HG03103 (cell line): ENCODE measurements around the gene AKAP1.
"Not testable (repeated sequence)": the region's sequence is repeated elsewhere in the genome, so short reads cannot be mapped to it uniquely, and the experiment has no call there.

Source experiments
- ATAC-seq: cut with Tn5 transposase; IDR thresholded peaks from one replicate; pipeline ENCODE4 v1.9.1; 2021; ENCODE audit warnings: low read depth; ENCODE audit not compliant: unreplicated experiment

The AKAP1 gene

DNA sequence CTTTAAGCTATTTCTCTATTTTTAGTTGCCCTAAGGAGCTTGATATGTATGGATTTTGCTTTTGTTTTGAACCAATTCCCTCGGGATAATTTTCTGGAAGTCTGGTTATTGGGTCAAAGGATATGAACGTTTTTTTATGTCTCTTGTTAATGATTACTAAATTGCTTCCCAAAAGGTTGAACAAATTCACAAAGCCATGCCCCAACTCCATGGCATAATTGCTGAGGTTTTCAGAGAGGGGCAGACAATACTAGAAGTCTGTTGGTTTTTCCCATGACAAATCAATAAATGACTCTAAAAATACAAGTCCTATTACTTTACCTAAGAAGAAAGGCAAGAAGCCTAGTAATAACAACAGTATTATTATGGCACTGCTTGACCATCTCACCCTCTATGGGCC, 11.4 kb upstream of the AKAP1 start:
- no peak for ATAC-seq

DNA sequence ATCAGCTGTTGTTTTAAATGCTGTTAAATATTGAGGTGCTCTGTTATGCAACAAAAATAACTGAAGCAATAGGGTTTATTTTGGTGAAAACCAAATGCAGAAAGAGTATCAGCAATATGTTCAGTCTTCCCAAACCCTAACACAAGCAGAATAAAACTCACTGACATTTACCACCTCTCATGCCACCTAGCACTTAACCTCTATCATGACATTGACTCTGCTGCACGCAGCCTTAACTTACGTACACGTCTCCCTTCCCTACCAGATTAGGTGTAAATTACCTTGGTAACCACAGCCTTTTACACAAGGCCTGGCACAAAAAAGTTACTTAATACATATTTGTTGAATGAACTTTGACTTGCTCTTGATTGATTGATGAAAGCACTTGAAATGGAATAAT, 9.9 kb upstream of the AKAP1 start:
- ATAC-seq: no peak

DNA sequence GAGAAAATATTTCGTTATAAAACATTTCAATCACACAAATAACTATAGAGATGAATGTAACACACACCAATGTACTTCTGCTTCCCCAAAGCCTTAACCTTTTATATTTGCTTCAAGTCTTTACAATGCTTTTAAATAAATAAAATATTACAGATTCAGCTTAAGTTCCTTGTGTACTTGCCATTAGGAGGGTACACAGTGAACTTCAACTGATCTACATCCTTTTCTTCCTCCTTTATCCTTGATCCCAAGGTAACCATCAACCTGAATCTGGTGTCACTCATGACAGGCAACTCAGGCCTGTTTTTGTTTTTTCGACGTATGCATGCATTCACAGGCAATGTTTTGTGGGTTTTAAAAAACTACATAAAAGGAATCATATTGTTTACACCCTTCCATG, 9.3 kb upstream of the AKAP1 start:
- ATAC-seq: no peak

DNA sequence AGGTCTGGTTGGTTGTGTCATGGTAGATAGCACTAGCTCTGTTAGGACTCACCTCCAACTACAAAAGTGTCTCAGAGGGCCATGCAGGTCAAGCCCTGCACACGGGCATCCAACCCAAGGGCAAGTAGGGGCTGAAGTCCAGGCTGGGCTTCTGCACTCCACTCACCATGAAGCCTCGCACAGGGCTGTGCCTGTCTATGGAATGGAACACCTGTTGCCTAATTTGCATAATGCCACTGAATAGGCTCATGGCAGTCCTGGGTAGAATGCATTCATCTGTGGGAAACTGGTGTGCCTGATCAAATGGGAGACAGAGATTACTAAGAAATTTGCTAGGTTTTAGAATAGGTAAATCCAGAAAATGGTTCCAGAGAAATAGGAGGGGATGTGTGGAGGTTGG, 8.0 kb upstream of the AKAP1 start:
- ATAC-seq: no peak

DNA sequence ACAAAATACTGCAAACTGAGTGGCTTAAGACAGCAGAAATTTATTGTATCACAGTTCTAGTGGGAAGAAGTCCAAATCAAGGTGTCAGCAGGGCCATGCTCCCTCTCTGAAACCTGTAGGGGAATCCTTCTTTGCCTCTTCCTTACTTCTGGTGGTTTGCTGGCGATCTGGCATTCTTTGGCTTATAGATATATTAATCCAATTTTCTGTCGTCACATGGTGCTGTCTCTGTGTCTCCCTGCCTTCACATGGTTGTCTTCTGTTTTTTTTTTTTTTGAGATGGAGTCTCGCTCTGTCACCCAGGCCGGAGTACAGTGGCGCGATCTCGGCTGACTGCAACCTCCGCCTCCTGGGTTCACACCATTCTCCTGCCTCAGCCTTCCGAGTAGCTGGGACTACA, 6.8 kb upstream of the AKAP1 start:
- no peak for ATAC-seq

DNA sequence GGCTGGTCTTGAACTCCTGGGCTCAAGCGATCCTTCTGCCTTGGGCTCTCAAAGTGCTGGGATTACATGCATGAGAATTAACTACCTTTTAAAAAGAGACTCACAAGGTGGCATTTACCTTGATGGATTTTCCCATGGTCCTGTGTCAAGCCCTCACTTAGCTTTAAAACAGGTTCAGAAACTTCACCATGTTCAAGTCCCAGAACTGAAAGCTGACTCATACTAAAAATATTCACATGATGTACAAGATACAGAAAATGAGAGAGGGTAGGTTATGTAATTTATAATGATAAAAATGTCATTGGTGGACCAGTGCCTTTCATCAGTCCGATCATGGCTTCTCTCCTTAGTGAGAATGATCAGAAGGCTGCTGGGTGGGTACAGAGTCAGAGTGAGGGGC, 4.3 kb upstream of the AKAP1 start:
- no peak for ATAC-seq

DNA sequence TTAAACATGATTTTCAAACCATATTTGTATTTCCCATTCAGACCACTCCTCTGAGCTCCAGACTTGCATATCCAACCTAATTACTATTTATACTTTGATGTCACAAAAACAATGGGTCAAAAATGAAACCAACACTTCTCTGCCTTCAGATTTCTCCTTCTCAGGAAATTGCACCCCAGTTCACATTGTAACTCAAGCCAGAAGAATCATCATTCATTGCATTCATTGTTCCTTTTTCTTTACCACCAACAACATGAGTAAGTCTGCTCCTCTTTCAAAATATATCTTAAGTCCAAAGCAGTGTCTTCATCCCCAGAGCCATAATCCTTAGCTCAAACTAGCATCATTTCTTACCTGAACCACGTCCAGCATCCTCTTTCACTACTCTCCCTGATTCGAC, 2.6 kb upstream of the AKAP1 start:
- ATAC-seq: no peak

DNA sequence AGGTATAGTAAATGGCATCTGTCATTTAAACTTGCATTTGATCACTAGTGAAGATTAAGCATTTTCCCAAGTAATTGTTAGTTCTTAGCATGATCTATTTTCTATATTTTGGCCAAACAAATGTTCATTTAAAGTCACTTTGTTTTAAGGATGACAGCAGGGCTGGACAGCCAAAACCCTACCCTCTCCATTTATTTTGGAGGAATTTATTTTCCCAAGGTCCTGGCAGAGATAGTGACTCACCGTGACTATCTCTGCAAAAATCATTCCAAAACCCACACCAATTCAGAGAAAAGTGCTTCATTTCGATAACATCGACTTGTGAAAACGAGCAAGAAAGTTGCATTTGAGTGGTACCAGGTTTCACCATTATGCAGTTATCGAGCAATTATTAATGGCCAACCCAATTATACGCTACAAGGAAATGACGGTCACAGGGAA, 665 bp upstream of the AKAP1 start:
- no peak for ATAC-seq

DNA sequence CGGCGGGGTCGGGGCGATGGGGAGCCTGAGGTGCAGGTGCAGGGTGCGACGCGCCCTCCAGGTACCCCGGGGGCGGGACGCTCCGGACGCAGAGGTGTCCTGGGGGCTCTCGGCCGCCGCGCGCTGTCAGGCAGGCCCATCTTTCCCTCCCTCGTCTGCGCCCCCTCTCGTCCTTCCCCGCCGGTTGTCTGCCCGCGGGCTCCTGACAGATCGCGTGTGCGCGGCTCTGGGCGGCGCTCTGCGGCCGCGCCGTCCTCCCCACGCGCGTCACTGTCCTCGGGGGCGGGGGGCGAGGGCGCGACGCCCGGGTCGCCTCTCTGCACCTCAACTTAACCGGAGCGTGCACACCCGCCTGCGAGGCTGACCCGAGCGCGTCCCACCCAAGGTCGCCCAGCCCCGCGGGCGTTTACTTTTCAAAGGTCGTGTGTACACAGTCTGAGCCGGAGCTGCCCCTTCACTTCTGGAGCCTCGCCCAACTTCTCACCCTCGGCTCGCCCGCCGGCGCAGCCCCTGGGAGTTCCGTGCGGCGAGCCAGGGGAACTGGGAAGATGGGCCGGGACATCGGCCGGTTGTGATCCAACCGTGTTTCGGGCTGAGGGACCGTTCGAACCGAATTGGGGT, 512 bp downstream of the AKAP1 start:
- ATAC-seq: peak; percentile 29

DNA sequence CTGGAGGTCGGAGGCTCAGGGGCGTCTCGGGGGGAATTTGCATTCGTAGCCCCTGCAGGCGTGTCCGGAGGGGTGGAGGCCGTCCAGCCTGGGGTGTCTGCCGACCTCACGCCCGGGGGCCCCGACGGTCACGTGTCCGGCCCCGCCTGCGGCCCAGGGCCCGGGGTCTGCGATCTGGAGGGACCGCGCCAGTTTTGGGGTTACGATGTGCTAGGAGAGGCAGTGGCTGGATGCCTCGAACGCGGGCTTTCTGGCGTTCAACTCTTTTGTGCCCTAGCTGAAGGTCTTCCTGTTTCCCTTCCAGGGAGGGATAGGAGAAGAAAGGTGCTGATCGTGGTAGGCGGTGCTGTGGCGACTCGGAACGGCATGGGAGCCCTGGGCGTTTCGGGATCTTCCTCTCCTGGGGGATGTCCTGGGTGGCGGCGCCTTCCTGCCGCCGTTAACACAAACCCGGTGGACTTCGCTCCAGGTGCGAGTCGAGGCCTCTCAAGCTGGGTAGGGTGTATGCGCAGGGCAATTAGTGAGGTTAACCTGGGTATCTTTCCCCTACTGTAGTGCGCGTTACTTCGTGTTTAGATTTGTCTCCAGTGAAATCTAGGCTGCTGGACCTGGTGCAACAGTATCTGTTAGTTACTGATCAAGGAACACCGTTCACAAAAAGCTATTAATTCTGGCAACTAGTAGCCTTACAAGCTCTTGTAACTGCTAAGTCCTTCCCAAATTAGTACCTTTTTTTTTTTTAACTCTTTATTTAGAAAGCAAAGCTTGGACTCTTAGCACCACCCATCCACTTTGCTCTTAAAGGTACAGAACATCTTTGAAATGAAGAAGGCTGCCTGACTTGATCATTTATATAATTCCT, 1.3 kb downstream of the AKAP1 start:
- no peak for ATAC-seq

DNA sequence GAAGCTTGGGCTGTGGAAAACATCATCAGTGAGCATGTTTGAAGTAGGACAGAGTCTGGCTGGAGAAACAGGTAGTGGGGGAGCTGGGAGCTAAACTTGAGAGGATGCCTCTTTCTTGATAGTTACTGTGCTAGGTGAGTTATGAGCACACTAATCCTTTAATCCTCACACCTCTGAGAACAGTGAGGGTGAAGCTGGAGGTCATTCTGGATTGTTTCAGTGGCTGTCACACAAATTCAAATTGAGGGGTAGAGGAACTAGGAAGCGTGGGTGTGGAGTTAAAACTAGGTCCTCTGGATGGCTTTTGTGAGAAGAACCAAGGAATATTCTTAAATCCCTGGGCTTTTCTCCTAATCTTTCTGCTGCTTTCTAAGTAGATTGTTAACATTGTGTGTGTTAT, 3.3 kb downstream of the AKAP1 start:
- no peak for ATAC-seq

DNA sequence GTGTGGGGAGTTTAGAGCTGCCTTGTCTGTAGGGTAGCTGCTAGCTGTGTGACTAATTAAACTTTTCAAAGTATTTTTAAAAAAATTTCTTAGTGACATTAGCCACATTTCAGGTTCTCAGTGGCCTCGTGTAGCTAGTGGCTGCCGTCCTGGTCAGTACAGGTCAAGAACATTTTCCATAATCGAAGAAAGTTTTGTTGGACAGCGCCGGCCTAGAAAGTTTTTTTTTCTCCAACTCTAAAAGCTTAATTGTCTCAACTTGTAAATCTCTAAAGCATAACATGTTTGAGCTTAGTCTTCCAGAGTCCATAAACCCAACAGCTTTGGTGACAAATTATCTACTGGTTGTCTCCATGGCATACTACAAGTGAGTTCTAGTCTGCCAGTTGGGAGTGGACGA, 4.3 kb downstream of the AKAP1 start:
- no peak for ATAC-seq

DNA sequence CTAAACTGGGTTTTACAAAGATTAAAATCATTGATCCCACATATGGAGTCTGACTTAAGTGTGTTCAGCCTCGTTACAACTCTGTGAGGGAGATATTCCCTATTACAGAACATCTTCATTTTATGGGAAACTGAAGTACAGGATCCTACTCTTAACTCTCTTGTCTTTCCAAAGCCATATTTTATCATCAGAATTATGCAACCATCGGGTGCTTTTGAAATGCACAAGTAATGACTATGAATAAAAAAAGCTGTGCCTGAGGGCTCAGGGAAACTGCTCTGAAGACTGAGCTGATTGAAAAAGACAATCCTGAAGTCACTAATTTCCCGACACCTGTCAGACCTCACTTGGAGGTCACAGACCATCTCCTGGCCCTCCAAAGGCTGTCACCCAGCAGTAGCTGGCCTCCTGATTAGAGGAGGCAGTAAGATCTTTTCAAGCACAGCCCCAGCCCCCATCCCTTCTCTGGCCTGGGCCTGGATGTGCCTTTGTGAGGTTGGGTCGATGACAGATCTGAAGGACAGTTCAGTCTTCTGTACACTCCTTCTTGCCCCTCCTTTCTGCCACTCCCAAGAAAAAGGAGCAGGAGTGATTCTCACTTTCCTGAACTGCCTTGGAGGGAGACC, 5.6 kb downstream of the AKAP1 start:
- no peak for ATAC-seq

DNA sequence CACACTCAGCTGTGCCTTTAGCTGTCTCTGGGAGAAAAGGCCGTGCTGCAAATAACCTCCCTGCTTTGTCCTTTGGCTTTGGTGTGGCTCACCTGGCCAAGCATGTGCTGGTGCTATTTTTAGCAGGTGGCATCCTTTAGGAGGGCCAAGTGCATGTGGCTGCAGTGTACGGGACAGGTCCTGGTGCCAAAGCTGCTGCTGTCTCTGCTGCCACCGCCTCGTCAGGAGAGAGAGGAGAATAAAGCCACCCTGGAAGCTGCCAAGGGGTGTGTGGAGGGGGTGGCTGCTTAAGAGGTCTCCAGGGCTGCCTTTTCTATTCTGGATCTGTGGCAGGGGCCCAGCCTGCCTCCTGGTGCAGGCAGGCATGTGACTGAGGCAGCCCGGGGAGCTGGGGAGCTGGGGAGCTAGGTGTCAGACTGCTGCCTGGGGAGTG, 6.2 kb downstream of the AKAP1 start:
- no peak for ATAC-seq

DNA sequence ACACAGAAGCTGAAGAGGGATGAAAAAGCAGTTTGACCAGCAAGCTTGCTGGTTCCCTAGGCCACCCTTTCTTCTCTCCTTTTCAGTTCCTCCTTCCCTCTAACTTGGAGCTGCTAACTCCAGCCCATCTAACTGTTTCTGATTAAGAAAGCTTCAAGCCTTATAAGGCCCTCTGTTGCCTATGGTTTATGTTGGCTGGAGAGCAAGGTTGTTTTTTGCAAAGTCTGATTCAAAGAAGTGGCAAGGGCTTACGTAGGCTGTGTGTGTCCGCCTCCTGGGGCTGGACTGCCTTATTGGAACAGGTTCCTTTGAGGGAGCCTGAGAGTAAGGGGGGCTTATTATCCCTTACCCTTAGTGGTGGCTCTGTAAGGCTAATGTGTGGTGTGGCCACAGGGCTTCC, 7.1 kb downstream of the AKAP1 start:
- no peak for ATAC-seq

DNA sequence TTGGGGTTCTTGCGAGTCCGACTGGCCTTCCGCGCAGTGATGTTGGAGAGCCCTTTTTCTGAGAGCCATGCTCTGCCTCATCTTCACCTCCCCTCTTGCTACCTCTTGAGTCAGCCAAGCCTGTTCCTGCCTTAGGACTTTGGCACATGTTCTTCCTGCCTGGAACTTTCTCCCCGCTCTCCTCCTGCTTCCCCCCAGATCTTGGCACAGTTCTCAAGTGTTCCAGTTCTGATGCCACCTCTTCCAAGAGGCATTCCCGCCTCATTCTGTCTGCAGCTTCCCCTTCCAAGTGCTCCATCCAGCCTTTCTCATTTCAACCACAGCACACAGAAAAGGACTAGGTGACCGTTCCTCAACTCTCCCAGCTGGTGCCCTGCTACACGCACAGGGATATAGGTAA, 7.7 kb downstream of the AKAP1 start:
- no peak for ATAC-seq

DNA sequence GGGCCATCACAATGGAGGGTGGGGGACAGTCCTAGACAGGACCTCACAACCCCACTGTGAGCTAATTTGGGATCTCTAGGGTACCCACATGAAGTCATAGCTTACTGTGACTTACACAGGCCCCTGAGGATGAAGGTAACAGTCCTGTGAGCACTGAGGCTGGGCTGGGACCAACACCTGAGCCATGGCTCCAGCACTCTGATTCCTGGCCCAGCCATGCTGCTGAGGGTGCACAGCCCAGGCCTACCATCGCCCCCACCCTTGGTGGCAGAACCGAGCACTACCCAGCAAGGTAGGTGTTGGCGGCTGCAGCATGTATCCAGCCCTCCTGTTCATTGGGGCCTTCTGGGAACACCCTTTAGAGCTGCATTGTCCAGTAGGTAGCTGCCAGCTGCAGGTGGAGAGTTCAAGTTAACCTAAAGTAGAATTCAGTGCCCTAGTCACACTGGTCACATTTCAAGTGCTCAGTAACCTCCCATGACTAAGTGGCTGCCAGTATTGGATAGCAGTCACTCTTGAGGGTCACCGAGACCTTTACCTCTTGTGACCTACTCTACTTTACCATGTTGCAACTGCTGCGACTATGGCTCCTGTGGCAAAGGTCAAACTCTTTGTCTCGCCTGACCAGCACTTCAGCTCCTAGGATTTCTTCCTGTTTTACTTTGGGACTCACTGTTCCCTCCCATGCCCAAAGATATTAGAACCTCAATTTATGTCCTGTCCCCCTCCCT, 11.6 kb downstream of the AKAP1 start:
- no peak for ATAC-seq

DNA sequence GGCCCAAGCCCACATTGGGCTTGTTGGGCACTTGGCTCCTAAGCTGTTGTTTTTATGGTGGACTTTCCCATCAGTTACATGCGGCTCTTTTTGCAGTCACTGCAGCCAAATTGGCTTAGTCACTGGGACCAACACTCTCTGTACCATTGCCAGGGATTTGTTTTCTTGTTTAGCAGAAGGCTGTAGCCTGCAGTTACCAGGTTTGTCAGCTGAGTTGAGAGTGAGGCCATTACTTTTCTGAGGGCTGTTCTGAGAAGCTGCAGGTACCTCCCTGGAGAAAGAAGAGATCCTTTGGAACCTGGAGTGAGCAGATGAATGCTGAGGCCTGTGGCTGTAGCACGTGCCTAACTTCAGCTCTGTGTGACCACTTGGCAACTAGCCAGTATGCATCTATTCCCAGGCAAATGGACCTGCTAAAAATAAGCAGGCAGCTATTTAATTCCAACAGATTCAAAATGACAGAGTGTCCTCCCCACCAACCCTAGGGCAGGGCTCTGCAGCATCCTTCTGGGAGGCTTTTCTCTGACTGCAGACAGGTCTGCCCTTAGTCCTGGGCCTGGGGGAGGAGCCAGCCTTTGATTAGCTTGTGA, 12.9 kb downstream of the AKAP1 start:
- no peak for ATAC-seq

DNA sequence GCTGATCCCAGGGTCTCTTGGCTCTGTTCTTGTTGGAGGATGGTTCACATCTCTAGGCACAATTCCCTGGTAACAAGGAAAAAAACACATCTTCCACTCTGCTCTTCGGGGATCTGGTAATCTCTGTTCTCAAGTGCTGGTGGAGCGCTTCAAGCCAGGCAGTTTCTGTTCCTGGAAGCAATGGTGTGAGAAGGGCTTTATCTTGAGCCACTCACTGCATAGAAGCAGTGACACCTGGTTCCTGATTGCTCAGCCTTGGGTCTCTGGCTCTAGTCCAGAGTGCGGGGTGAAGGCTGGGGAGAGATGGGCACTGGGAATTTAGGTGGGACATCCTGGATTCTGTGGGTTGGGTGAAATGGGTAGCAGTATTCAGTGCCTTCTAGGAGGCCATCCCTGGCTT, 14.1 kb downstream of the AKAP1 start:
- peak; percentile 78 for ATAC-seq

DNA sequence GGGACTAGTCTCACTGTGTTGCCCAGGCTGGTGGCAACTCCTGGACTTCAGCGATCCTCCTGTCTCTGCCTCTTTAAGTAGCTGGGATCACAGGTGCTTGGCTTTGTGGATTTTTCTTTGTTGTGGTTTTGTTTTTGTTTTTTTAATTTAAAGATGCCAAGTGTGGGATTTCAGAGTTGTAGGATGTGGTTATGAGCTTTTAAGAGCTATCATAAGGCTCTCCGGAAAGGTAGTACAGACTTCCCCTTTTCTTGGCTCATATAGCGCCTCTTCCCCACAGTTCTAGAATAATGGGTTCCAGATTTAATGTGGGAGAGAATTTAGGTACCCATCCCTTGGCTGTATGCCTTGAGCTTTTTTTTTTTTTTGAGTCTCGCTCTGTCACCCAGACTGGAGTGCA, 17.1 kb downstream of the AKAP1 start:
- ATAC-seq: no peak

DNA sequence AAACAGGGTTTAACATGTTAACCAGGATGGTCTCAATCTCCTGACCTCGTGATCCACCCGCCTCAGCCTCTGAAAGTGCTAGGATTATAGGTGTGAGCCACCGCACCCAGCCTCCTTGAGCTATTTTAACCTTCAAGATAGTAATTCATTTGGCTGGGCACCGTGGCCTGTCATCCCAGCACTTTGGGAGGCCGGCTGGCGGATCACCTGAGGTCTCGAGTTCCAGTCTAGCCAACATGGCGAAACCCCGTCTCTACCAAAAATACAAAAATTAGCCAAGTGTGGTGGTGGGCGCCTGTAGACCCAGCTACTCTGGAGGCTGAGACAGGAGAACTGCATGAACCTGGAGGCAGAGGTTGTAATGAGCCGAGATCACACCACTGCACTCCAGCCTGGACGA, 17.6 kb downstream of the AKAP1 start:
- not testable (repeated sequence) for ATAC-seq
